A549 (cell line): ENCODE data around the gene SMIM34.
"Not testable (repeated sequence)": the region's sequence is repeated elsewhere in the genome, so short reads cannot be mapped to it uniquely, and the experiment has no call there.

Experiments used
- CTCF ChIP-seq: fragments of >200 bp; sonication (Bioruptor Twin); formaldehyde crosslinking; IDR thresholded peaks from 3 replicates; pipeline ENCODE4 v1.5.1; 2016
- EP300 ChIP-seq, 2 experiments: fragments of >200 bp; sonication (Bioruptor Twin); formaldehyde crosslinking; IDR thresholded peaks; 2 replicates in 1 of 2; 3 replicates in 1 of 2; pipeline ENCODE4 v1.6.1; 2016 to 2017
- HDAC2 ChIP-seq: fragments of 200-600 bp; sonication (generic); IDR thresholded peaks from 2 replicates; pipeline ENCODE4 v1.6.1; 2016
- HOXA7 ChIP-seq: fragments of 250-450 bp; sonication (Bioruptor Pico); IDR thresholded peaks from 2 replicates; pipeline ENCODE4 v1.5.0; 2020; ENCODE audit warnings: mild to moderate bottlenecking, moderate library complexity
- POLR2A ChIP-seq: IDR thresholded peaks from 2 replicates; pipeline ENCODE4 v1.6.1; 2012; ENCODE audit warnings: mild to moderate bottlenecking, low read length
- RCOR1 ChIP-seq: fragments of 150-350 bp; IDR thresholded peaks from 2 replicates; pipeline ENCODE4 v1.6.1; 2014; ENCODE audit warnings: antibody characterized with exemption, low read length, low read depth
- TP53 ChIP-seq: fragments of 250-450 bp; sonication (Bioruptor Pico); IDR thresholded peaks from 2 replicates; pipeline ENCODE4 v1.5.0; 2021; ENCODE audit warnings: mild to moderate bottlenecking, moderate library complexity

GRCh38 chr21:34447018-34447417 is 23.3 kb upstream of the SMIM34 start:
- TF ChIP-seq CTCF; POLR2A; TP53 (CRISPR knock-in tag); RCOR1; EP300 (IDR thresholded peaks at IDR 0.05); HOXA7 (CRISPR knock-in tag); HDAC2: not testable (repeated sequence)
